ENCODE measurements around the gene OR4X1.
"Not testable (repeated sequence)": the region's sequence is repeated elsewhere in the genome, so short reads cannot be mapped to it uniquely, and the experiment has no call there.

OR4X1 gene

GRCh38 chr11:48261600-48261999, 2.1 kb upstream of the OR4X1 start:
- DNase-seq (ENCODE audit: low spot score): no peak
- TF ChIP-seq CTCF (IDR thresholded peaks at IDR 0.05; ENCODE audit: extremely low read depth, missing control alignments): no peak

GRCh38 chr11:48270621-48271020, 7.0 kb downstream of the OR4X1 start:
- DNase-seq (ENCODE audit: low spot score): no peak
- TF ChIP-seq CTCF (IDR thresholded peaks at IDR 0.05; ENCODE audit: extremely low read depth, missing control alignments): no peak

- no peak for TF ChIP-seq CTCF (IDR thresholded peaks at IDR 0.05; ENCODE audit: extremely low read depth, missing control alignments)
- DNase-seq (ENCODE audit: low spot score): no peak
Measured at GRCh38 chr11:48272606-48273005, 8.9 kb downstream of the OR4X1 start.

GRCh38 chr11:48305923-48306322, 42.3 kb downstream of the OR4X1 start, which contains the start of gene OR4S1:
Gene OR4S1, plus strand, starts transcription at chr11:48306223. Its CDS starts 0 bp downstream, at chr11:48306223.
- TF ChIP-seq CTCF (IDR thresholded peaks at IDR 0.05; ENCODE audit: extremely low read depth, missing control alignments): no peak
- no peak for DNase-seq (ENCODE audit: low spot score)

GRCh38 chr11:48307760-48308386, 44.2 kb downstream of the OR4X1 start:
- peak; percentile 50 for DNase-seq (ENCODE audit: low spot score)
- TF ChIP-seq CTCF (IDR thresholded peaks at IDR 0.05; ENCODE audit: extremely low read depth, missing control alignments): peak; percentile 86

- DNase-seq (ENCODE audit: low spot score): not testable (repeated sequence)
Measured at GRCh38 chr11:48313590-48313989, 49.9 kb downstream of the OR4X1 start.
